ENCODE data around the gene TMEM191C.
"Not testable (repeated sequence)": the region's sequence is repeated elsewhere in the genome, so short reads cannot be mapped to it uniquely, and the experiment has no call there.

Gene TMEM191C

DNA sequence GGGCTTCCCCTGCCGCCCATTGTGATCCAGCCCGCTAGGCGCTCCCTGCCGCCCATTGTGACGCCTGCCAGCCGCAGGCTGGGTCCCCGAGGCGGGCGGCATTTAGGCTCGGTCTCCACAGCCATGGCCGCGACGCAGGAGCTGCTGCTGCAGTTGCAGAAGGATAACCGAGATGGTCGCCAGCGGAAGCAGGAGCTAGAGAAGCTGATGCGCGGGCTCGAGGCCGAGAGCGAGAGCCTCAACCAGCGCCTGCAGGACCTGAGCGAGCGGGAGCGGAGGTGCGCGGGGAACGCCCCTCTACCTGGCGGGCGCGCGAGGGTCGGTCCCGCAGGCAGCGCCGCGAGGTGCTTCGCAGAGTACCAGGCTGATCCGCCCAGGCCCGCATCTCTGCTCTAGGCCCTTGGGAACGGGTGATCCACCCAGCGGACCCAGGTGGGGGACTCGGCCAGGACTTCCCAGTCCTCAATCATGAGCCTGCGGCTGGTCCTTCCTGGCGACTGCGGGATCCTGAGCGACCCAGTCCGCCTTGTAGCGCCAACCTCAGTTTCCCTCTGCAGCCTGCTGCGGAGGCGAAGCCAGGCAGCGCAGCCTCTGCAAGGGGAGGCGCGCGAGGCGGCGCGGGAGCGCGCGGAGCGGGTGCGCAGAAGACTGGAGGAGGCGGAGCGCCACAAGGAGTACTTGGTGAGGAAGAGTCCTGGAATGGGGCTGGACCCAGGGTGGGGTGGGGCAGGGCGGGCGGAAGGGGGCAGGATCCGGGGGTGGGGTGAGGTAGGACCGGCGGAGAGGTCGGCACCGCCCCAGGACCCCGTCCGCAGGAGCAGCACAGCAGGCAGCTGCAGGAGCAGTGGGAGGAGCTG is at the start of gene TMEM191C:
TSS of gene TMEM191C (plus strand) at position 51 of the 857 bp plus-strand sequence. CDS start at position 124, 73 bp downstream.
- DNase-seq (ENCODE audit: low spot score): not testable (repeated sequence)

DNA sequence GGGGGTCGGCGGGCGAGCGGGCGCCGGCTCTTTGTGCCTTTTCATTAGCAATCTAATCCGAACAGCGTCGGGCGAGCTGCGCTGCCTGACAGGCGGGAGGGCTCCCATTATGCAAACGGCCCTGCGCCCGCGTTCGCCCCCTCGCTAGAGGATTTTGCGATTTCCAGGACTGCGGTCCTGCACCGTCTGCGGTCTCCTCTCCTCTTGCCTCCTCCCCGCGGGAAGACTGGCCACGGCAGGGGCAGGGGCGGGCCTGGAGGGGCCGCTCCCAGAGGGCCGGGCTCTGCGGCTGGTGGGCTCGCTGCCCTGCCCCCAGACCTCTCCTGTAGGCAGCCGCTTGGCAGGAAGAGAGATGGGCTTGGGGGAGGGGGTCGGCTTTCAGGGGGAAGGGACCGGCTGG is 49.3 kb upstream of the TMEM191C start:
- DNase-seq (ENCODE audit: low spot score): not testable (repeated sequence)

DNA sequence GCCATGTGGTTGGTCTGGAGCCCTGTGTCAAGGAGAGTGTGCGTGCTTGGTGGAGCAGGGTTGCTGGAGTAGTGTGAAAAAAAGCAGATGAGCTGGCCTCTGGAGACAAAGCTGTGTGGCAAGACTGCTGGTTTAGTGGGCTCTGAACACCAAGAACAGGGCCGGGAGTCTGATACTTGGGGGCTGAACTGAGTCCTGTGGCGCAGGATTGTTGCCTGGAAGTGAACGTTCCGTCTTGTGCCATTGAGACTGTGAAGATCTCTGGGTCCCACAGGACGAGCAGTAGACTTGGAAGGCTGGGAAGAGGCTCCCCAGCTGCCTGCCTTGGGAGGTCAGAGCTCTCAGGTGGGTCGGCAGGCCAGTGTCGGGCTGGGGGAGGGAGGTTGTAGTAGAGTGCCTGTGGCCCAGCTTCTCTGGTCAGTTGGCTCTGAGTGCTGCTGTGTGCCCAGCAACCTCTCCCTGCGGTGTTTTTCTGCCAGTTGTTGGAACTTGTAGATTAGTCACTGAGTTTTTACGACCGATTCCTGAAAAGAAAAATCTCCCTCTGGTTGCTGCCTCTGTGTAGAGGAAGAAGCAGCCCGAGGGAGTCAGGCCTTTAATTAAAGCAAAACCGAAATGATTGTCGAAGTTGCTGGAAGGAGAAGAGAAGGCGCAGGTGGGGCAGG is 48.1 kb upstream of the TMEM191C start:
- DNase-seq (ENCODE audit: low spot score): not testable (repeated sequence)

DNA sequence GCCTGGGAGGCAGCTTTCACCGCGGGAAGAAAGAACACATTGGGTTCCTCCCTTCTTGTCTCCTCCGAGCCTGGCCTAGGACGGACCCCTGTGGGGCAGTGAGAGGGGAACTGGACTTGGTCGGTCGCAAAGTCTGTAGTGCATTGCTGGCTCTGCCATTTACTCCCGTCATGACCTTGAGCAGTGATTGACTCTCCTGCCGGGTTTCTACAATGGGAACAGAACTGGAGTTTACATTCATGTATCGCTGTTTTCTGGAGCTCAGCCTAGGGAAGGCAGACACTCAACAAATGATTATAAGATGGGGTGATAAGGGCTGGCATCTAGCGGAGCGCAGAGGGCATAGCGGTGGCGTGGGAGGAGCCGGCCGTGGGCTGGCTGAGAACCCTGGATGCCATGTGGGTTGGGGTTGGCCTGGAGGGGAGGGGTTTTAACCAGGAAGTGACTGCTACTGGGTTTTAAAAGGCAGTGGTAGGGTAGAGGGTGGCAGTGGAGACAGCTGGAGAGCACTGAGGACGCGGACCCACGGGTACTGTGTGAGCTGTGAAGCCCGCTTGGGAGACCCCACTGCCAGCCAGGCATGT is 46.9 kb upstream of the TMEM191C start:
- DNase-seq (ENCODE audit: low spot score): not testable (repeated sequence)

DNA sequence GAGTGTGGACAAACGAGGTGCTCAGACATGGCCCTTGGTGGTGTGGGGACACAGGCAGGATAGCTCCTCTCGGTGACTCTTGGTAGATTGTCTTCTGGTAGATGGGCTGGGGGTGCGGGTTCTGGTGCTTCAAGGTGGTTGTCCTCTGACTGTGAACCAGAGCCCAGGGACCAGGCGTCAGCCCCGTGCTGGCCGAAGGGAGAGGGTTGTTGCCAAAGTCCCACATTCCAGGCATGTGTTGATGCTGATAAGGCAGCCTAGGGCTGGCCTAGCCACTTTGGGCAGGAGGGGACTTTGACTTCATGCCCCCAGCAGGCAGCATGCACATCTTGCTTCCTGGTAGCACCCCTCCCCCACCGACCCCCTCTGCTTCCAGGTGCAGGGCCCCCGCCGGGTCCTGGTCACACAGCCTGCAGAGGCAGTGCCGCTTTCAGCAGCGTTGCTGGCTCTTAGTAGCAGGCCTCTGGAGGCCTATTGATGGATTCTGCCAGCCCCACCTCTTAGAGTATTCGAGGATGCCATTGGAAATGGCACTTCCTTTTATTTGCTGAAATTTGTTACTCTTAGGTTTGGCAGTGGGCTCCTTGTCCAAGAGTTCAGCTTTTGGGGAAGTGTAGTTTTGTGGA is 43.0 kb upstream of the TMEM191C start:
- not testable (repeated sequence) for DNase-seq (ENCODE audit: low spot score)

DNA sequence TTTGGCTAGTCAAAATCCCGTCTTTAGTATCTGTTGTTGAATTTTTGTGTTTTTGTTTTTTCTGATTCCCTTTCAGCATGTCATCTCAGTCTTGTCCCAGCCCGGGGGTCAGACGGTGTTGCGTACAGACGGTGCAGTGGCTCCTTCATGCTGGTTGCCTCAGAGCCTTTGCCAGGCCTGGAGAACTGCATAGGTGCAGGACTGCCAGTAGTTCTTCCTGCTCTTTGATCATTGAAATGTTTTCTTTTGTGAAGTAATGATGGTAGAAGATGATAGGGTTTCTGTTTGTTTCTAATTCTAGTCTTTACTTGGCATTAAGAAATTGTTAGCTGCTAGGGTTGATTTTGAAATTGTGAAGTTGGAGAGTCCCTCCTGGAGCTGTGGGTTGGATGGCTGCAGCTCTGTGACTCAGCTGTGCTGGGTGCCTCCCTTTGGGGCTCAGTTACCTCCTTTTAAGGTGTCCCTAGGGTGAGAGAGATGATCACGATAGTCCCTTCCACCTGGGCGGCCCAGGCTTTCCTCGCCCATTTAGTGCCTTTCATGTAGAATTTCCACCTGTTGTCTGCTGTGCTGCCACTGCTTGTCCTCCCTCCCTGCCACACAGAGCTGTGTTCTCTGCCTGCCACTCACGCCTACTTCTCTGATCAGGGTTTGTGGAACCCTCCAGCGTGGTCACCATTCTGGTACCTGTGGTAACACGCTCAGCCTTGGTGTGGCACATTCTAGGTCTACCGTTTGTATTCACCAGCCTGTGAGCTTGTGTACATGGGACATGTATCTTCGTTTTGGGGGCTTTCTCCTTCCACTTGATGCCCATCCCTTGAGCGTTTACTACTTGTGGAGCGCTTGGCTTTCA is 32.6 kb upstream of the TMEM191C start:
- DNase-seq (ENCODE audit: low spot score): not testable (repeated sequence)

DNA sequence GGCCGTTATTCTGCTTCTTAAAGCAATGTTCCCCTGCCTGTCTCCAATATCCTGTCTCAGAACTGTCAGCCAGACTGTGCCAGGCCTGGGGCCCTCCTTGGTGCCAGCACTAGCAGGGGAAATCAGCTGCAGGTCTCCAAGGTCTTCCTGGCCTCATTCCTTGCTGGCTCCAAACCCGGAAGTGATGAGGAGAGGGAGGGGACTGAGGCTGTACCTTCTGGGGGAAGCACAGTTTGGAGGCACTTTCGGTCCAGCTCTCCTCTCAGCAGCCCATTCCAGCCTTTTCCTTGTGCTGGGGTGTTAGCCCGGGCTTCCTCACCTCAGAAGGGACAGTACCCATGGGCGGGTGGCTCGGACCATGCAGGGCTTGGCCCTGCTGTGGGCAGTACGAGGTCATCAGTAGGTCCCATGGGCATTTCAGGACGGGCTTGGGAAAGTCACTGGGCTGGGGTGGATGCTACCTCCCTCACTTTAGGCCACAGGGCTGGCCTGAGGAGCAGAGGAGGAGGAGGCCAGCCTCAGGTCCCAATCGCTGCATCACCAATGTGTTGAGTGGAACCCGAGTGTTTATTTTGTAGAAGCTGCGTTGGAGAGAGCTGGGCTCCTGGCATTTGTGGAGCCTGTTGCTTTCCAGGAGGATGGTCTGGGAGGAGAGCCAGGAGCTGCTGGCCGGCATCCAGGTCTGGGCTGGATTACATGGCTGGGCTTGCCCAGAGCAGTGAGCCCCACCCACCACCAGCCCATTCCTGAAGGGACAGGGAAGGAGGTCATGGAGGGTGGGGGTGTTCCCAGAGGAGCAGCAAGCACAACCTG is 31.0 kb upstream of the TMEM191C start:
- DNase-seq (ENCODE audit: low spot score): not testable (repeated sequence)

DNA sequence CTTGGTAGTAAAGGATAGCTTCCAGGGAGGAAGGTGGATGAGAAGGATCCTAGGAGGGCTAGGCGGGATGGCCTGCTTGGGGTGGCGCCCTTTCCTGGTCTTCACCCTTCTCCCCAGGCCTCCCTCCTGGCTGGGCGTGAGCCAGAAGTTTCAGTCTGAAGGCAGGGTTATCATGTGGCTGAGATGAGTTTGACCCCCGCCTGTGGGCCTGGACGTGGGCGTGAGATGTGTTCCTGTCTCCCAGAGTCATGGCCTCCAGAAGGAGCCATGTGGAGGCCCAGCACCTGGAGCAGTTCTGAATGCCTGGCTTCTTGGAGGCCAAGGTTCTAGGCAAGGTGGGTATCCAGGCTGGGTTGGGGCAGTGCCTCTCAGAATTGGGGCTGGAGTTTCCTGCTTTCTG is 29.2 kb upstream of the TMEM191C start:
- DNase-seq (ENCODE audit: low spot score): not testable (repeated sequence)

DNA sequence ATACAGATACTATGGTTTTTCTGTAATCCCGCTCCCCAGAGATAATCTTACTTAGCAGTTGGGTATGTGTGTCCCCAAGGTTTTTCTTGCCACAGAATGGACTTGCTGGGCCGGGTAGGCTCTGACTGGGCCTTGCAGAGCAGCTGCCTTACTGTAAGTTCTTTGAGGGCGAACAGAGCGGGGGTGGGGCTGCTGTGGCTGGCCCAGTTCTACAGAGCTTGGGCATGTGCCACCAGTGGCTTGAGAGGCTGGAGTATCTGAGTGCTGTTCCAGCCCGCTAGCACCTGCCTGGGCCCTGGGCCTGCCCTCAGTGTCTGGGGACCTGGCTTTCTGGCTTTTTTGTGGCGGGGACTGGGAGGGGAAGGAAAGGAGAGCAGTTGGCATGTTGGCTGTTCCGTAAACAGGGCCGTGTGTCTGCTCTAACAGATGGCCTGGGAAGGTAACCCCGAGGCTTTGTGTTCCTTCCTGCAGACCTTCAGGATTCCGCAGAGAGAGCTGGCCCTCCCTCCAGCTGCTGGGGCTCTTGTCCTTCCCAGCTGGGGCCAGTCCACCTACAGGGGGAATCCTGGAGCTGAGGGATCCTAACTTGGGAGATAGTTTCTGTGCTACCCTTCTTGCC is 27.1 kb upstream of the TMEM191C start:
- DNase-seq (ENCODE audit: low spot score): not testable (repeated sequence)

DNA sequence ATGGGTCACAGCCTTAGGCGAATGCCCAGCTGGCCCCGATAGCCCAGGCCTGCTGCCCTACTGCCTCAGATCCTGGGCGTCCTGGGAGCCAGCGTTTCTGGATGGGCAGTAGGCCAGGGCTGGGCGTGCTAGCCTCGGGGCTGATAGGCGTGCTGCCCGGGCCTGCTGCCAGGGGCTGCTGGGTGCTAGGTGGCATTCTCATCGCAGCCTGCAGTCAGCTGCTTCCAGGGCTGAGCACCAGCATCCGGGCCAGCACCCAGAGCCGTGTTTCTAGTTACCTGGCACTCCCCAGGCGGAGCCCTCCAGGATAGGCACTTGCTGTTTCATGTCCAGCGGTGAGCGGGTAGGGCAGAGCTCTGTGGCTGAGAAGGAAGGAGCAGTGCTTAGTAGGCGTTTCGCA is 26.5 kb upstream of the TMEM191C start:
- DNase-seq (ENCODE audit: low spot score): not testable (repeated sequence)

DNA sequence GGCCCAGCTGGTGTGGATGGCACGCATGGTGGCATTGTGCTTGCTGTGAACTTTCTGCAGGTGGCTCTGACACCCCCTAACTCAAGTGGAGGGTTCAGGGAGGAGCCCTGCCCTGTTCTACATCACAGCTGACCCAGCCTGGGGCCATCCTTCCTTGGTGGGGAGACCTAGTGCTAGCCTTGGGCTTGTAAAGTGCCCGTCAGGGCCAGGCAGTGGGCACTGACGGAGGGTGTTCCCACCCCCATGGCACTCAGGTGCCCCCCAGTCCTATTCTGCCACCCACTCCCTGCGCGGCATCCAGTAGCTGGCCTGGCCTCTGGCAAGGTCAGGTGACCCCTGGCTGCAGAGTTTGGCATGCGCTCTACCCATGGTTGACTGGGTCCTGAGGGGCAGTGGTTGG is 26.0 kb upstream of the TMEM191C start:
- not testable (repeated sequence) for DNase-seq (ENCODE audit: low spot score)

DNA sequence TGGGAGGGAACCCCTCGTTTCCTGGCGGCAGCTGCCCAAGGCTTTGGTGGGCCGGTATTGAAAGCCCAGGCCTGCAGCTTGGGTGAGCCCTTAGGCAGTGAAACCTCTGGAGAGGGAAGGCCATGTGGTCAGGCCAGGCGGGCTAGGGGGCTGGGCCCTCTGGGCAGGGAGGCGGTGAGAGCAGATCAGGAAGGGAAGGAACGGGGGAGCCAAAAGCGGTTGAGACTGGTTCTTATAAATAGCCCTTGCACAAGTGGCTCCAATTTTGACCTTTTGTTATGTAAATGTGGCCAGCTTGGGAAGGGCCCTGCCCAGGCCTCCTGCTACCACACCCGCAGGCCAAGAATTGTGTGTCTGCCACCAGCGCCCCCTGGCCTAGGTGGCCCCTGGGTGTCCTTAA is 25.1 kb upstream of the TMEM191C start:
- not testable (repeated sequence) for DNase-seq (ENCODE audit: low spot score)

DNA sequence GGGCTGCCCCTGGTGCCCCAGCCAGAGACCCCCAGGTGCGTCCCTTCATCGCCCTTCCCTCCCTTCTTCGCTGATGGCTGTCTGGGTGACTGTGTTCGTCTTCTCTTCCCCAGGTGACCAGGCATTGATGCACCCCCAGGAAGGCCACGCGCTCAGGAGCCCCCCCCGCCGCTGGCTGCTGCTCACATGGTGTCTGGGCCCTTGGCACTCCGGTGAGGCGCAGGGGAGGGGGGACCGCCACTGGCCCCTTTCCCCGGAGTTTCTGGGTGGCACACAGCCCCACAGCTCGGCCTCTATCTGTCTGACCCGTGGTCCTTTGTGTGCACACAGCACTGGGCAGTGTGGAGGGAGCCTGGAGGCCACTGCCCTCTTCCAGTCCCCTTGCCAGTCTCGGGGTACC is 24.5 kb upstream of the TMEM191C start:
- DNase-seq (ENCODE audit: low spot score): not testable (repeated sequence)

DNA sequence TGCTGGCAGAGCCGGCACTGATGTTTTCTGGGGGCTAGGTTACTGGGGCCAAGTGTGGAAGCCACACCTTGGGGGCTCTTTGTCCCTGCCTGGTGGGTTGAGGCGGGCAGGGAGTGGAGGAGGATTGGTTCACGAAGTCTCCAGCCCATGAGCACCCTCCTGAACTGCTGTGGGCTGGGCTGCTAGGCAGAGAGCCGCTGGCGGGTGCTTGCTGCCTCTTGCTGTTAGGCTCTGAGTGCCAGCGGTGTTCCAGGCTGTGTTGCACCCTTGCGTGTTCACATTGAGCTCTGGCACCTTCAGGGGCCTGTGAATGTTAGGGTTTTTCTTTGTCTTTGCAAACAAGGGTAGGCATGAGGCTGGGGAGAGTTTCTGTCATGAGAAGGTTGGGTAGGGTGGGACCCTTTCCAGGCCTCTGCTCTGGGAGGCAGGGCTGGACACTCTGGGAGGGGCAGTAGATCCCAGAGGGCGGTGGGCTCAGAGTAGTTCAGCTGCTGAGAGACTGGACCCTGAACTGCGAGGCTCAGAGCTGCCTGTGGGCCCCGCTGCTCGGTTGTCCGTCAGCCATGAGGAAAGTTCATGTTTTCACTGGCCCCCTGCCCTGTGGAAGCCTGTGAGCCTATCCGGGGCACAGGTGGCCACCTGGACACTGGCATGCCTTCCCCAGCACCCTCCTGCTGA is 24.0 kb upstream of the TMEM191C start:
- no peak for DNase-seq (ENCODE audit: low spot score)

DNA sequence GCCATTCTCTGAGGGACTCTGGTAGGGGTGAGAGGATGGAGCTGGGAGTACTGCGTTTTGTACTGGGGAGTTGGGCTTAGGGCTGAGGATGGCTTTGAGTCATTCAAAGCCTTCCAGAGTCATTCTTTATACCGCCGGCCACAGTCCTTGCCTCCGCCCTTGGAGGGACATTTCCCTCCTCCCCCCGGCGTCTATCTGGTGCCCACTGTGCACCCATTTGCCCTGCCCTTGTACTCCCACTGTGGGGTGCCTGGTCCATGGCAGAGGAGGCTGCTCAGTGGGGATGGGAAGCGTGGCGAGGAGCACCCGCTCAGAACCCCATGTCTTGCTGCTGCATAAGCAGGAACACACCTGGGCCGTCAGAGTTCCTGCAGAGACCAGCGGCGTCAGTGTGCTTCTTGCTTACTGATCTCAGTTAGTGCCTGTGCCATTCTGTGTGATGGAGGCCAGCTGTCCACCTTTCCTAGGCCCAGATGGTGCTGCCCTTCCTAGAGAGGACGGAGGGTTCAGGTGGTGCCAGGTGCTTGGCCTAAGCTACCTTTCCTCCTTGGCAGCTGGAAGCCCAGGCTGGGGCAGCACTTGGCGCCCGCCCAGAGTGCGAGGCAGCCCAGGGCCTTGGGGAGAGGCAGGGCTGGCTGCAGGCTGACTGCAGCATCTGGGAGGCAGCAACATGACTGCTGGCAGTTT is 23.3 kb upstream of the TMEM191C start:
- DNase-seq (ENCODE audit: low spot score): no peak

DNA sequence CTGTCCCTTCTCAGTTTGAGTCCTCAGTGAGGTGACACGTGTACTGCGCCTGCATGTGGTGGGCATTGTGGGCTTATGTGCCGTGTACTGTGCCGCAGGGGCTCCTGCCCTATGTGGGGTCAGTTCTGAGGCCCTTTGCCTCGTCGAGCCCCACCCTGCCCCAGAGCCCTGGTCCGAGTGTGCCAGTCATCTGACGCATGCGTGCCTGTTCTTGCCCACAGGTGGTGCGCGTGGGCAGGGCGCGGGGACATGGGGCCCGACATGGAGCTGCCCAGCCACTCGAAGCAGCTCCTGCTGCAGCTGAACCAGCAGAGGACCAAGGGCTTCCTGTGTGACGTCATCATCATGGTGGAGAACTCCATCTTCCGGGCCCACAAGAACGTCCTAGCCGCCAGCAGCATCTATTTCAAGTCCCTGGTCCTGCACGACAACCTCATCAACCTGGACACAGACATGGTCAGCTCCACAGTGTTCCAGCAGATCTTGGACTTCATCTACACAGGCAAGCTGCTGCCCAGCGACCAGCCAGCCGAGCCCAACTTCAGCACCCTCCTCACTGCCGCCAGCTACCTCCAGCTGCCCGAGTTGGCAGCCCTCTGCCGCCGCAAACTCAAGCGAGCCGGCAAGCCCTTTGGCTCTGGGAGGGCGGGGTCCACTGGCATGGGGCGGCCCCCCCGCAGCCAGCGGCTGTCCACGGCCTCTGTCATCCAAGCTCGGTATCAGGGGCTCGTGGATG is 22.3 kb upstream of the TMEM191C start:
- DNase-seq (ENCODE audit: low spot score): no peak

DNA sequence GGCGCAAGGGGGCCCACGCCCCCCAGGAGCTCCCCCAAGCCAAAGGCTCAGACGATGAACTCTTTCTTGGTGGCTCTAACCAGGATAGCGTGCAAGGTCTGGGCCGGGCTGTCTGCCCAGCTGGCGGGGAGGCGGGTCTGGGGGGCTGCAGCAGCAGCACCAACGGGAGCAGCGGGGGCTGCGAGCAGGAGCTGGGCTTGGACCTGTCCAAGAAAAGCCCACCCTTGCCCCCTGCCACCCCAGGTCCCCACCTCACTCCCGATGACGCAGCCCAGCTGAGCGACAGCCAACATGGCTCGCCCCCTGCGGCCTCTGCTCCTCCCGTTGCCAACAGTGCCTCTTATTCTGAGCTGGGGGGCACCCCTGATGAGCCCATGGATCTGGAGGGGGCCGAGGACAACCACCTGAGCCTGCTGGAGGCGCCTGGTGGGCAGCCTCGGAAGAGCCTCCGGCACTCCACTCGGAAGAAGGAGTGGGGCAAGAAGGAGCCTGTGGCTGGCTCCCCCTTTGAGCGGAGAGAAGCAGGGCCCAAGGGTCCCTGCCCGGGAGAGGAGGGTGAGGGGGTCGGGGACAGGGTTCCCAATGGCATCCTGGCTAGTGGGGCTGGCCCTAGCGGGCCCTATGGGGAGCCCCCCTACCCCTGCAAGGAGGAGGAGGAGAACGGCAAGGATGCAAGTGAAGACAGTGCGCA is 21.6 kb upstream of the TMEM191C start:
- DNase-seq (ENCODE audit: low spot score): no peak
